HS-5 (cell line): ENCODE measurements around the gene SYNC.
A peak's percentile ranks its signal among the peaks of the same experiment; 100 is the strongest.
"Not testable (repeated sequence)": the region's sequence is repeated elsewhere in the genome, so short reads cannot be mapped to it uniquely, and the experiment has no call there.

Experiments
- DNase-seq: peaks from one replicate; pipeline ENCODE4 v3.0.0-alpha.2; 2012; ENCODE audit warnings: low read depth

The SYNC gene

GRCh38 chr1:32693455-32694174, 9.0 kb downstream of the SYNC start:
- no peak for DNase-seq

DNA sequence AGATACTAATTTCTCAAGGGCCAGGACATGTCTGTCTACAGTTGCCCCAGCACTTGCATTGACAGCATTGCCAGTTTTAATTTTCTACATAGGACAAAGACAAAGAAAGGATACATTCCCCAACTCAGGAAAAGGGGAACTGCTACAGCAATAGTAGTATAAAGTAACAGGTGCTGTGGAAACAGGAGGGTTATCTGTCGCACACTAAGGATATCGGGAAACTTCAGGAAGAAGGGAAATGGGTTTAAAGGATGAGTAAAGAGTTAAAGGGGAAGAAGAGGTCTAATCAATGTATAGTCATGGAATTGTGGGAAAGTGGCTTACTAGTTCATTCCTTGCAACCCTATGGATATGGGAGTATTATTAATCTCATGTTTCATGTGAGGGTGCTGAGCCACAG, 16.2 kb downstream of the SYNC start:
- no peak for DNase-seq

- DNase-seq: no peak
Measured at GRCh38 chr1:32685498-32685897, 17.1 kb downstream of the SYNC start.

- no peak for DNase-seq
Measured at GRCh38 chr1:32684167-32684811, 18.3 kb downstream of the SYNC start.

DNA sequence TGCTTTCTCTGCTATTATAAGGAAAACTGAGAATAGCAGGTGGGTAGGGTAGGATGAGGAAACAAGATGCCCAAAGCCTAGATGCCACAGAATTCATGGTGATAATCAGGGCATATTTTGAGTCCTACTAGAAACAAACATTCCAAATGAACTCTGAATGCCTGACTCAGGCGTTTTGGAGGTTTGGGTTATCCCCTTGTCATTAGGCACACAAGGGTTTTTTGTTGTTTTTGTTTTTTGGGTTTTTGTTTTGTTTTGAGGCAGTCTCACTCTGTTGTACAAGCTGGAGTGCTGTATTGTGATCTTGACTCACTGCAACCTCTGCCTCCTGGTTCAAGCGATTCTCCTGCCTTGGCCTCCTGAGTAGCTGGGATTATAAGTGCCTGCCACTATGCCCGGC, 19.2 kb downstream of the SYNC start:
- DNase-seq: no peak

DNA sequence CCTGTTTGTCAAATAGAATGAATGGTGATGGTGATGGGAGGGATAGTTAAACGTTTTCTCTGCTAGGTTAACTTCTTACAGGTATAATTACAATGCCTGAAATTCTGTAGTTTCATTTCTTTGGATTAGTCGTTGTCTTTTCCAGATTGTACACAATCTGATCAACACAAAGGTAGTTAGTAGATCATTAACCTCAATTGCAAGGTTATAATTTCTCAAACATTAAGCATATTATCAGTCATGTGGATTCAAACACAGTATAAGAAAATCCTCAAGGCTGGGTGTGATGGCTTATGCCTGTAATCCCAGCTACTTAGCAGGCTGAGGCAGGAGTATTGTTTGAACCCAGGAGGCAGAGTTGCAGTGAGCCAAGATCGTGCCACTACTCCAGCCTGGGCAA, 20.6 kb downstream of the SYNC start:
- DNase-seq: no peak

DNA sequence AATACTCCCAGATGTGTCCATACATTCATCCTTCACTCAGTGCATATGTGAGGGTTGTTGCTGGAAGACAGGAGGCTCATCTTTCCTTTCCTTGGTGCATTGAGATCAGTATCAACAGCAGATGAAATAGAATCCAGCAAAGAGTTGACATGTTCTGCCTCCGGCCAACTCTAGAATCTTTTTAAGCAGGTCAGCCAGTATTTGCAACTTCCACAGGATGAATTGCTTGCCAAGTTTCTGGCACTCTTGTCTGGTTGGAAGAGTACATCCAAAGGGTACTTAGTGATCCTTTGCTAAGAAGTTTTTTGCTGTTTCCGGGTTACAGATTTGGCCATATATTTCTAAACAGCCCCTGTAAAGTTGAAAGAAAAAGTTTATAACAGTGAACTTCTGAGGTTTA, 21.1 kb downstream of the SYNC start:
- DNase-seq: no peak

GRCh38 chr1:32680642-32681041, 21.9 kb downstream of the SYNC start:
- no peak for DNase-seq

DNA sequence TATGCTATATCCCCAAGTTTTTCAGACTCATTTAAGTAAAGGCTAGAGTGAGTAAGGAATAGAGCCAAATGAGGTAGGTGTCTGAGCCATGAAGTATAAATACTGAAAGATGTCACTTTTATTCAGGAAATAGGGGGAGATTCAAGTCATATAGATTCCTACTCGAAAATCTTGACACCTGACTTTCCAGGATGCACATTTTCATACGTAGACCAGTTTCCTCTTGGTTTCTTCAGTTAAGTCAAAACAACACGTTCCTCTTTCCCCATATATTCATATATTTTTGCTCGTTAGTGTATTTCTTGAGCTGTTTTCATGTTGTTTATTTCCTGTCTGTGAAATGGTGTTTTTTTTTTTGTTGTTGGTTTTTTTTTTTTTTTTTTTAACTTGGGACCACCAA, 22.6 kb downstream of the SYNC start:
- DNase-seq: not testable (repeated sequence)

- no peak for DNase-seq
Measured at GRCh38 chr1:32676945-32677344, 25.6 kb downstream of the SYNC start.

GRCh38 chr1:32668716-32669115, 33.9 kb downstream of the SYNC start:
- DNase-seq: not testable (repeated sequence)

DNA sequence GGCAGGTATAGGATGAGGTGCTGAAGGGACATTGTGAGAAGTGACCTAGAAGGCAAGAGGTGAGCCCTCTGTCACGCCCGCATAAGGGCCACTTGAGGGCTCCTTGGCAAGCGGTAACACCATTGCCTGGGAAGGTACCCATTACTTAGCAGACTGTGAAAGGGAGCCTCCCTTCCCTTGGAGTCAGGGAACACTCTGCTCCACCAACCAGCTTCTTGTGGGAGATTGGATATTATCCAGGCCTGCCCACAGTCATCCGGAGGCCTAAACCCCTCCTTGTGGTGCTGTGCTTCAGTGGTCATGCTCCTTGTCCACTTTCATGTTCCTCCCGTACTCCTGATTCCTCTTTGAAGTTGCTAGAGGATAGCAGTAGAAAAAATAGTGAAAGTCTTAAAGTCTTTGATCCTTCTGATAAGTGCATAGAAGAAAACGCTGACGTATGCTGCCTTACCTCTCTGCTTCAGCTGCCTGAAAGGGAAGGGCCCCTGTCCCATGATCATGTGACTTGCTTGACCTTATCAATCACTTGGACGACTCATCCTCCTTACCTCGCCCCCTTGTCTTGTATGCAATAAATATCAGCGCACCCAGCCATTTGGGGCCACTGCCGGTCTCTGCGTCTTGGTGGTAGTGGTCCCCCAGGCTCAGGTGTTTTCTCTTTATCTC, 35.5 kb downstream of the SYNC start:
- DNase-seq: no peak

DNA sequence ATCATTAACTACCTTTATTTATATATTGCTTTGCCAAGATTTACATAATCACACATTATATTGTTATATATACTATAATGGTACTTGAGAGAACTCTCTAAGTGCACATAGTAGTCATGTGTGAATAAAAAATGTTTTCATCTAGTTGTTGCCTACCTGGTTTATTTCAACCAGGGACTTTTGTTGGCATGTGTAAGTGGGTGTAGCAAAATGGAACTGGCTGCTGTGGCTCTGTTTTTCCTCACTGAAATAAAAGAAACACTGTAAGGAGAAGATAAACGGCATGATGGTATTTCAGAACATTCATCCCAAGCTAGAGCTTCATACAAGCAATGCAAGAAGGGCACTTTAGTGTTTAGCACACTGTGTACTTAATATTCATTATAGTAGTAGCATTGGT, 36.7 kb downstream of the SYNC start:
- no peak for DNase-seq

DNA sequence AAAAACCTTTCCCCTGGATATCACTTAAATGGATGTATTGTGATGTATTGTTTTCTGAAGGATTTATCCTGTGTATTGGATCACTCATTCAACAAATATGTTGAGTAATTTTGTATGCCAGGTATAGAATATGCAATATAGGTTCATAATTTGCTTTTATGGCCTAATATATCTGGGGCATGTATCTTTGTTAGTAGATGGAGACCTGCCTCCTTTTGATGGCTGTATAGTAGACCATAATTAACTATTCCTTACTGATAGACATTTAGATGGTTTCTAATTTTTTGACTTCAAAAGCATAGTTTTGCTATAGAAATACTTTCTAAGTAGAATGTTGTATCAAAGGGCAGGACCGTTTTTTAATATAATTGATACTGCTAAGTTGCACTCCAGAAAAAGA, 43.0 kb downstream of the SYNC start:
- DNase-seq: no peak

GRCh38 chr1:32652244-32652962, 50.2 kb downstream of the SYNC start:
- DNase-seq: no peak

GRCh38 chr1:32651461-32652073, 51.0 kb downstream of the SYNC start:
- DNase-seq: no peak

DNA sequence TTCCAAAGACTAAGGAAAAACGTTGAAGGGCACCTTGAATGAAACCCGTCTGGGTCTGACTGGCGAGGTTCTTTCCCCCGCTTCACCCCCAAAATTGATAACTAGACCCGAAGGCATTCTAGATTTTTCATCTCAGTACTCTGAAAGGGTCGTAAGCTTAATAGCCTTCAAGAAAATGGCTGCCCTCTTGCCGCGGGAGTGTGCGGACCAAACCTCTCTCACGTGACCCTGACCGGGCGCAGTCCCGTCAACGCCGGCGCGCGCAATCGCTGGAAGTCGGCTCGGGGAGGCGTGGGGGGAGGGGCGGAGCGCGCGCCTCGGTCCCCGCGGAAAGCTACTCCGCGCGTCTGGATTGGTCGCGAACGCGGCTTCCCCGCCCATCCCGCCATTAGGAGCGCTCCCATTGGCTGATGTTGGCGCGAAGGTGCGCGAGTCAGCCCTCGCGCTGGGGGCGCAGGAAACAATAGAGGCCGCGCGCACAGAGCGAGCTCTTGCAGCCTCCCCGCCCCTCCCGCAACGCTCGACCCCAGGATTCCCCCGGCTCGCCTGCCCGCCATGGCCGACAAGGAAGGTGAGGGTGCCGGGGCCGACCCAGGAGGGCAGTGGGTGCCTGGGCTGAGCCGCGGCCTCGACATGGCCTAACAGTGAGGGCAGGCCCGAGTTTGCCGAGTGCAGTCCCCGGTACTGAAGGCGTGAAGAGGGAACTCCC, 51.7 kb downstream of the SYNC start, which contains the start of gene RBBP4:
RBBP4 (plus strand) TSS at position 457 of the 709 bp plus-strand sequence; CDS start at position 556, 99 bp downstream.
- peak; percentile 85 for DNase-seq

- DNase-seq: peak; percentile 79
Measured at GRCh38 chr1:32650248-32650751, 52.3 kb downstream of the SYNC start, which contains the start of gene ZBTB8OS. TSS of gene ZBTB8OS (minus strand) at chr1:32650550. CDS start at chr1:32650529, 21 bp downstream.

GRCh38 chr1:32647308-32648134, 55.0 kb downstream of the SYNC start:
- no peak for DNase-seq

GRCh38 chr1:32644426-32644825, 58.1 kb downstream of the SYNC start:
- DNase-seq: no peak
